Testis (tissue), 3 donors: ENCODE measurements around the gene MYBPC1. TPM values are rescaled to one million over a fixed set of nuclear protein-coding genes. Genes with fewer than 3 reads are reported as not detected.

Source experiments
- DNase-seq: peaks from one replicate; pipeline ENCODE4 v3.0.0-alpha.2; 2019
- H3K27ac ChIP-seq, 2 donors: fragments of 200-600 bp; sonication (generic); one replicate each; pipeline ENCODE4 v1.5.1; 2019
- H3K27me3 ChIP-seq: fragments of 200-600 bp; sonication (generic); one replicate; pipeline ENCODE4 v1.5.1; 2019
- H3K36me3 ChIP-seq: fragments of 200-600 bp; sonication (generic); one replicate; pipeline ENCODE4 v1.5.1; 2017; ENCODE audit warnings: low read depth; ENCODE audit errors: missing control alignments
- H3K4me1 ChIP-seq: fragments of 200-600 bp; sonication (generic); one replicate; pipeline ENCODE4 v1.5.1; 2019
- H3K4me3 ChIP-seq, 2 donors: fragments of 200-600 bp; sonication (generic); one replicate each; pipeline ENCODE4 v1.5.1; 2017 to 2019
- H3K9me3 ChIP-seq: fragments of 200-600 bp; sonication (generic); one replicate; pipeline ENCODE4 v1.5.1; 2017
- CTCF ChIP-seq, 3 experiments: fragments of 450-650 bp in 2 of 3; fragments of 200-600 bp in 1 of 3; sonication (generic) in 1 of 3; IDR thresholded peaks; one replicate each; pipeline ENCODE4 v1.5.1; 2016 to 2019; ENCODE audit warnings: antibody characterized with exemption in 3 of 3, mild to moderate bottlenecking in 2 of 3, moderate library complexity in 1 of 3
- POLR2A ChIP-seq: fragments of 450-650 bp; IDR thresholded peaks from one replicate; pipeline ENCODE4 v1.6.1; 2017; ENCODE audit warnings: antibody characterized with exemption, mild to moderate bottlenecking, moderate library complexity
- WGBS, 2 donors: methylation state at CpG; one replicate each; pipeline ENCODE4 v1.1.5; 2018; 5-methylcytosine and 5-hydroxymethylcytosine counted together
- intact Hi-C: fragments of 100-400 bp; cut with DNase I; formaldehyde crosslinking; loops from one replicate; pipeline ENCODE4 v1.15.1; 2023; ENCODE audit warnings: low total_unique reads
- polyA plus RNA-seq: library from polyadenylated mRNA; stranded (reverse); fragments of 350-450 nt; fragmentation: Illumina TruSeq; extraction: RNeasy Lipid Tissue Mini Kit (QIAGEN cat#74804); gene quantifications from one replicate; pipeline ENCODE4 v1.2.3, GENCODE V29; 2014; ENCODE audit warnings: low read depth, low replicate concordance; ENCODE audit not compliant: insufficient read depth
- total RNA-seq, 2 donors: library from RNA; depleted of rRNA; stranded (reverse); fragments of >200 nt; gene quantifications; one replicate each; pipeline ENCODE4 v1.2.3, GENCODE V29; 2016

The MYBPC1 gene
- total and polyA plus RNA-seq, 3 donors from 2014 or later, result 2.5 to 31.2 (median 3.7) TPM

- intact Hi-C loops, result no loop called here
- no peak overlapping the region for H3K27ac ChIP-seq
- H3K4me3 ChIP-seq, result no peak overlapping the region
- H3K4me1 ChIP-seq, result no peaks in the 10 kb centered on the region
- no peak for TF ChIP-seq POLR2A
- no peak for TF ChIP-seq CTCF (IDR thresholded peaks at IDR 0.05)
- H3K9me3 ChIP-seq, result no peaks in the 10 kb centered on the region
- H3K27me3 ChIP-seq, result no peaks in the 10 kb centered on the region
- 83 to 91% methylated on average over 1 of the region's 1 CpG for WGBS, 2 donors
- no peak for DNase-seq
- no peaks in the 10 kb centered on the region for H3K36me3 ChIP-seq
Observed at GRCh38 chr12:101563212-101563611, 31.6 kb upstream of the MYBPC1 start.

- intact Hi-C loops, result no loop called here
- WGBS, 2 donors, result 37% methylated on average over 2 of the region's 2 CpGs
- Histone ChIP-seq H3K27ac (no peak overlapping the region), H3K9me3 (no peaks in the 10 kb centered on the region), H3K4me1 (no peaks in the 10 kb centered on the region), H3K36me3 (no peaks in the 10 kb centered on the region), H3K4me3 (no peak overlapping the region), H3K27me3 (no peaks in the 10 kb centered on the region)
- DNase-seq, result no peak
- TF ChIP-seq POLR2A, result no peak
- TF ChIP-seq CTCF (IDR thresholded peaks at IDR 0.05), result no peak
Observed at GRCh38 chr12:101564912-101565311, 29.9 kb upstream of the MYBPC1 start.

GRCh38 chr12:101566318-101566717 is 28.5 kb upstream of the MYBPC1 start:
- no peak overlapping the region for H3K27ac ChIP-seq
- H3K9me3 ChIP-seq, result no peaks in the 10 kb centered on the region
- H3K27me3 ChIP-seq, result no peaks in the 10 kb centered on the region
- TF ChIP-seq POLR2A (no peak), CTCF (IDR thresholded peaks at IDR 0.05) (no peak)
- H3K4me1 ChIP-seq, result no peaks in the 10 kb centered on the region
- 60 to 62% methylated on average over 4 of the region's 4 CpGs for WGBS, 2 donors
- H3K4me3 ChIP-seq, result no peak overlapping the region
- DNase-seq, result no peak
- intact Hi-C loops, result no loop called here
- no peaks in the 10 kb centered on the region for H3K36me3 ChIP-seq

- H3K27ac ChIP-seq, result no peak overlapping the region
- no peak for TF ChIP-seq CTCF (IDR thresholded peaks at IDR 0.05)
- TF ChIP-seq POLR2A, result no peak
- no peaks in the 10 kb centered on the region for H3K9me3 ChIP-seq
- H3K4me1 ChIP-seq, result no peaks in the 10 kb centered on the region
- H3K36me3 ChIP-seq, result no peaks in the 10 kb centered on the region
- DNase-seq, result no peak
- intact Hi-C loops, result no loop called here
- 92% methylated on average over 4 of the region's 4 CpGs for WGBS, 2 donors
- H3K4me3 ChIP-seq, result no peak overlapping the region
- H3K27me3 ChIP-seq, result no peaks in the 10 kb centered on the region
Observed at GRCh38 chr12:101567918-101568317, 26.9 kb upstream of the MYBPC1 start.

- peak in 2 of 3 experiments; percentile 17 to 37 for TF ChIP-seq CTCF (IDR thresholded peaks at IDR 0.05)
- TF ChIP-seq POLR2A, result no peak
- Histone ChIP-seq H3K27ac (no peak overlapping the region), H3K9me3 (no peaks in the 10 kb centered on the region), H3K4me3 (no peak overlapping the region), H3K27me3 (no peaks in the 10 kb centered on the region), H3K4me1 (no peaks in the 10 kb centered on the region), H3K36me3 (no peaks in the 10 kb centered on the region)
- DNase-seq, result no peak
- WGBS, 2 donors, result 14 to 21% methylated on average over 2 of the region's 2 CpGs
- intact Hi-C loops, result no loop called here
Observed at GRCh38 chr12:101570047-101570446, 24.7 kb upstream of the MYBPC1 start.
